ENCODE results near the gene PTPRZ1.

The PTPRZ1 gene

GRCh38 chr7:121872831-121873288, at the start of gene PTPRZ1:
PTPRZ1 (plus strand) TSS chr7:121873161; CDS start chr7:121873500, 339 bp downstream.
- no peak for DNase-seq

GRCh38 chr7:121824276-121824675, 48.7 kb upstream of the PTPRZ1 start:
- no peak for DNase-seq

GRCh38 chr7:121831351-121831750, 41.6 kb upstream of the PTPRZ1 start:
- DNase-seq = peak; percentile 68

GRCh38 chr7:121831801-121832200, 41.2 kb upstream of the PTPRZ1 start:
- DNase-seq = peak; percentile 28

- peak; percentile 23 for DNase-seq
Observed at GRCh38 chr7:121832347-121832746, 40.6 kb upstream of the PTPRZ1 start.

GRCh38 chr7:121833991-121834390, 39.0 kb upstream of the PTPRZ1 start:
- peak; percentile 64 for DNase-seq

GRCh38 chr7:121837462-121837861, 35.5 kb upstream of the PTPRZ1 start:
- DNase-seq = peak; percentile 56

- DNase-seq = no peak
Observed at GRCh38 chr7:121847041-121847440, 25.9 kb upstream of the PTPRZ1 start.

- no peak for DNase-seq
Observed at GRCh38 chr7:121853307-121853706, 19.7 kb upstream of the PTPRZ1 start.

- no peak for DNase-seq
Observed at GRCh38 chr7:121860953-121861352, 12.0 kb upstream of the PTPRZ1 start.

- no peak for DNase-seq
Observed at GRCh38 chr7:121862591-121862990, 10.4 kb upstream of the PTPRZ1 start.

- DNase-seq = no peak
Observed at GRCh38 chr7:121871188-121871587, 1.8 kb upstream of the PTPRZ1 start.

GRCh38 chr7:121873289-121874194, 581 bp downstream of the PTPRZ1 start:
- DNase-seq = no peak

GRCh38 chr7:121874298-121874697, 1.3 kb downstream of the PTPRZ1 start:
- no peak for DNase-seq

GRCh38 chr7:121875203-121875602, 2.2 kb downstream of the PTPRZ1 start:
- DNase-seq = no peak

- DNase-seq = no peak
Observed at GRCh38 chr7:121876656-121877500, 3.9 kb downstream of the PTPRZ1 start.

- no peak for DNase-seq
Observed at GRCh38 chr7:121878918-121879464, 6.0 kb downstream of the PTPRZ1 start.

GRCh38 chr7:121879544-121879943, 6.6 kb downstream of the PTPRZ1 start:
- no peak for DNase-seq

- no peak for DNase-seq
Observed at GRCh38 chr7:121882731-121883130, 9.8 kb downstream of the PTPRZ1 start.

GRCh38 chr7:121885166-121885920, 12.4 kb downstream of the PTPRZ1 start:
- no peak for DNase-seq

GRCh38 chr7:121887634-121888033, 14.7 kb downstream of the PTPRZ1 start:
- no peak for DNase-seq

- DNase-seq = no peak
Observed at GRCh38 chr7:121890833-121891232, 17.9 kb downstream of the PTPRZ1 start.

- DNase-seq = no peak
Observed at GRCh38 chr7:121891731-121892130, 18.8 kb downstream of the PTPRZ1 start.

Measured in NCI-H446 treated with DMSO at 0.1 percent for 48 hours (cell line).